HG03159 (cell line): ENCODE results near the gene ATRNL1.
A peak's percentile ranks its signal among the peaks of the same experiment; 100 is the strongest.
"Not testable (repeated sequence)": the region's sequence is repeated elsewhere in the genome, so short reads cannot be mapped to it uniquely, and the experiment has no call there.

ENCODE experiments used
- ATAC-seq: cut with Tn5 transposase; IDR thresholded peaks from one replicate; pipeline ENCODE4 v1.9.1; 2021; ENCODE audit warnings: mild to moderate bottlenecking, moderate library complexity; ENCODE audit not compliant: unreplicated experiment

ATRNL1 gene

DNA sequence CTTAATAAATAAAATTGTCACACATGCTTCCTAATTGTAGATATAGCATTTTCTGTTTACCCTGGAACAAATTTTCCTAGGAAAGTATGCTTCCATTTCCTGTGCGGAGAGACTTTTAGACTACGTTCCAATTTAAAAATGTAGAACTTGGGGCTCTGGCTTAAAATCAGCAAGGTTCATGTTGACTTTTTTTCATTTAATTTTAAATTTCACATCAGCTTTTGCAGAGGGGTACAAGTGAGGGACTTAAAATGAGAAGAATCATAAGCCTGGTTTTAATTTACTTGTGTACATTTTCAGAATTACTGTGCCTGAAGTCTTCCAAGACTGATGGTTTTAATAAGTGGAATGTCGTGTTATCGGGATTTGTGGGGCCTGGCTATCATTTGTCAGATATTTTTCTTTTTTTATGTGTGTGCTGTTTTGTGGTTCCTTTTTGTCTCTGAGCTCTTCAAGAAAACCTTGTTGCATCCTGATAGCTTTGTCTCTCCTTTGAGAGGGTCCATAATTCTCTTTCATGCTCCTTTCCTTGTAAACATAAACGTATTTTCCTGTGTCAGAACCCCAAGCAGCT, 8.8 kb upstream of the ATRNL1 start:
- no peak for ATAC-seq

DNA sequence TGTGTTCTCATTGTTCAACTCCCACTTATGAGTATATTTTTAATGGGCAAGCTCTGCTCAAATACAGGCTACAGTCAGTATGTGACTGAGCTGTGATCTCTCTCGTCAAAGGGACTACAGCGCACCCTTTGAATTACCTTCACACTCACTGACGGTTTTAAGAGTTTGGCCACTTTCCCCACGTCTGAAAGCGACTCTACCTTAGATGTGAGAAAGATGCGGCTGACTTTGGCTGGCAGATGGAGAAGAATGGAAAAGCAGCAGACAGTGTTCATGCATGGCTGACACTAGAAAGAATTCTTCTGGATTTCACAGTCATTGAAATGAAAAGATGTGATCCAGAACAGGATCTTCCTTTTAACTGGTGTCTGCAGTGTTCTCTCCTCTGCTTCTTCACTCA, 2.0 kb upstream of the ATRNL1 start:
- no peak for ATAC-seq

DNA sequence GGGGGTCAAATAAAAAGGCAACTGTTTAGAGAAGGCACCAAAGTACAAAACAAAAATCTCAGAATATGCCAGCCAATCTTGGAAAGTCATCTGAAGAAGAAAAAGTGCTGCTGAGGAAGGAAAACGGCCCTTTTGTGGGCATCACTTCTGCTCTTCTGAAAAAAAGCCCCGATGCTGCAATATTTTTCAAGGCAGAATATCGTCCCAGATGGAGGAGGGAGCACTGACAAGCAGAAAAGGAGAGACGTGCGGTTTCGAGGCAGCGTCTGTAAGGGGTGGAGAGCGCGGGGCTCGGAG, 959 bp upstream of the ATRNL1 start:
- peak; percentile 8 for ATAC-seq

DNA sequence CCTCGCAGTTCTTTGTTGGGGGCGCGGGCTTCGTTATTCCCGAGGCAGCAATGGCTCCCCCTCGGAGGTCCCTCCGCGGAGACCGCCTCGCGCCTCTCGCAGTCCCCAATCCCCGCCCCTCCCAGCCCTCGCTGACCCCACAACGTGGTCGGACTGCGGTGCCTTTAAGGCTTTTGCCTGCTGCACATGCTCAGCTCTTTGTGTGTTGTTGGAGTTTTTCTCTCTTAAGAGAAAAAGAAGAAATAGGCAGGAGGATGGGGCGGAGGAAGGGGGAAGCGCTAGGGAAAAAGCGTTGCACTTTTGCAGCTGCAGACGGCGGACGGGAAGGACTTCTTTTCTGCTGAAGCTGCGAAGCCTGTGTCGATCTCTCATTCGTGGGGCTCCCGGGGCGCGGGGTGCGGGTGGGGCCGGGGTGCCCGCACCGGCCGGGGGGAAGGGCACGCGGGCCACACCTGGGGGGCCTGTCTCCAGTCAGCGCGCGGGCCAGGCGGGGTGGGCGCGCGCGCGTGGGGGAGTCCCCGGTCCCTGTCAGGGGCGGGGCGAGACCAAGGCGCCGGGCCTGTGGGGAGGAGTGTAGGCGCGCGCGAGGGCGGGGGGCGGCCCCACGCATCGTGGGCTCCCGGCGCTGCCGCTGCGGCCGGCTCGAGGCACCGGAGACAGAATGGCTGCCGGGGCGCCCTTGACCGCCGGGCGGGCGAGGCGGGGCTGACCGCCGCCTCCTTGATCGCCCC, 445 bp upstream of the ATRNL1 start:
- peak; percentile 74 for ATAC-seq

DNA sequence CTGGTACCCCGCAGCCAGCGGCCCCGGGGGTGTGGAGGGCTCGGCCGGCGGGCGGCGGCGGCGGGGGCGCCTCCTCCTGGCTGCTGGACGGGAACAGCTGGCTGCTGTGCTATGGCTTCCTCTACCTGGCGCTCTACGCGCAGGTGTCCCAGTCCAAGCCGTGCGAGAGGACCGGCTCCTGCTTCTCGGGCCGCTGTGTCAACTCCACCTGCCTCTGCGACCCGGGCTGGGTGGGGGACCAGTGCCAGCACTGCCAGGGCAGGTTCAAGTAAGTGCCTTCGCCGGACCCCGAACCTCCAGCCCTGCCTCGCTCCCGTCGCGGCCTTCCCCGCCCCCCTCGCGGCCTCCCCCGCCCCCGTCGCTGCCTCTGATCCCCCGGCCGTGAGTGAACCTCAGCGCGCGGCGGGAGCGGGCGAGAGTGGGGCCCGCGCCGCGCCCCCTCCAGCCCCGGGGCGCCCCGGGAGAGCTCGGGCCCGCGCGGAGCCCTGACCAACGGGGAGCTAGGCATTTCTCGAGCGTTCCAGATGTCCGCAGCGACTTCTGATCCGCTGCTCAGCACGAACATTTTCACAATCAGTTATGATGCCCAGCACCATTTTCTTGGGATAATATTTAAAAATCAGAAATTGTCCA, 727 bp downstream of the ATRNL1 start:
- peak; percentile 50 for ATAC-seq

DNA sequence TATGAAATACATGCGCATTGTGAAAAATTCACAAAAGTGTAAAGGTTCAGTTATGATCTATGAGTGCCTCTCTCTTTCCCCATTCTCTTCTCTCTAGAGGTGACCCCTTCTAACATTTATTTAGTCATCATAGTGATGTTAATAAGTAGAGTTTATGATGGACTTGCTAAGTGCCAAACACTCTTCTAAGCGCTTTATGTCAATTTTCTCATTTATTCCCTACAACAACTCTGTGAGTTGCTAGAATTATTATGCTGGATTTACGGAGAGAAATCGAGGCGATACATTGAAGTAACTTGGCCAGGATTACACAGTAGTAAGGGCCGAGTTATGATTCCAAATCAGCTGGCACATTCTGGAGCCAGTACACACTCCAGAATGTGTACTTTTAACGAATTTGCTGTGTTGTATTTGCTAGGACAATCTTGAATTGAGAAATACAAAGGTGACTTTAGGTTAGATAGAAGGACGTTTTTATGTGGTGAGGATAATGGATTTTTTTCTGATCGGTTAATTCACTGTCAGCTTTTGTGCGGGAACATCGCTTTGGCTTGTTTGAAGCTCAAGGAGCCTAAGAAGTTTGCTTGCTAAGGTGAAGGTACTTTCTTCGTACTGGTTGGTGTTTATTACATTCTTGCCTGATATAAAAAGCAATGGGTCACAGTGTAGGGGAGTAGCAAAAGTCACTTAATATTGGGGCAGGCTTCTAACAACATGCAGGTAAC, 1.4 kb downstream of the ATRNL1 start:
- ATAC-seq = no peak

DNA sequence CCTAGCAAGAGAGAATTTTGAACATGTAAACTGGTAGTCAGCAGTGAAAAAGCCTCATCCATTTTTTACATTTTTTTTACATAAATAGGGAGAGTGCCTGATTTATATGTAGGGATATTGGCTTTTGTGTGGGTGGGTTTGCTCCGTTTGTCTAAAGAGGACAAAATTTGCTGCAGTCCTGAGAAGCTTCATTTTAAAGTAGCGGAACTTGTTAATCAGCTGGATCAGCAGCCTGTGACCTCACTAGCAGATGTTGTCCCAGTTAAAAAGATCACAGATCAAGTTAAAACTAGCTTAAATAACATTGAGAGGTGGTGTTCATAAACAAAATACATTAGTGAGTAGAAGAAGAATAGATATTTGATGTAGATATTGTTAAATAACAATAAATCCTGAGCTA, 2.6 kb downstream of the ATRNL1 start:
- no peak for ATAC-seq

DNA sequence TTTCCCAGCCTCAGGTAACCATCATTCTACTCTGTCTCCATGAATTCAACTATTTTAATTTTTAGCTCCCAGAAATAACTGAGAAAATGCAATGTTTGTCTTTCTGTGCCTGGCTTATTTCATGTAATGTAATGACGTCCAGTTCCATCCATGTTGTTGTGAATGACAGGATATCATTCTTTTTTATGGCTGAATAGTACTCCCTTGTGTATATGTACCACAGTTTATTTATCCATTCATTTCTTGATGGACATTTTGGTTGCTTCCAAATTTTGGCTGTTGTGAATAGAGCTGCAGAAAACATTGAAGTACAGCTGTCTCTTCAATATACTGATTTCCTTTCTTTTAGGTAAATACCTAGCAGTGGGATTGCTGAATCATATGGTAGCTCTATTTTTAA, 10.5 kb downstream of the ATRNL1 start:
- no peak for ATAC-seq

DNA sequence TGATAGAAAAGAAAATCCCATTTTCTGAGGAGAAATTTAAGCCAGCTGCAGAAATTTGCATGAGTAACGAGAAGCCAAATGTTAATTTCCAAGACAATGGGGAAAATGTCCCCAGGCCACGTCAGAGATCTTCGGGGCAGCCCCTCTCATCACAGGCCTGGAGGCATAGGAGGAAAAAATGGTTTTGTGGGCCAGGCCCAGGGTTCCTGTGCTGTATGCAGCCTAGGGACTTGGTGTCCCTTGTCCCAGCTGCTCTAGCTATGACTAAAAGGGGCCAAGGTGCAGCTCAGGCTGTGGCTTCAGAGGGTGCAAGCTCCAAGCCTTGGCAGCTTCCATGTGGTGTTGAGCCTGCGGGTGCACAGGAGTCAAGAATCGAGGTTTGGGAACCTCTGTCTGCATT, 12.2 kb downstream of the ATRNL1 start:
- not testable (repeated sequence) for ATAC-seq

DNA sequence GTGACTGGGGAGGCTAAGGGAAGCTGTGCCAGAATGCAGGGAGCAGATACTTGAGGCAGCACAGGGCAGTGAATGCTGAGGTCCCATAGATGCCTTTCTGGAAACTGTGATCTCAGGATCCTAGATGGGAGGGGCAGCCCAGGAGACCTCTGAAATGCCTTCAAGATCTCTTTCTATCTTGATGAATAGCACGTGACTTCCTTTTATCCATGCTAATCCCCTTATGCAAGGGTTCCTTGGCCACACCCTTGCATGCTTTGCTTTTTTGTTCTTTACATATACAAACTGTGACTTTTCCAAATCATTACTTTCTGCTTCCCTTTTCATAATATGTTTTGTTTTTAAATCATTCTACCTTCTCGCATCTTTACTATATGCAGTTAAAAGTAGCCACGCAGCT, 14.7 kb downstream of the ATRNL1 start:
- ATAC-seq = no peak

DNA sequence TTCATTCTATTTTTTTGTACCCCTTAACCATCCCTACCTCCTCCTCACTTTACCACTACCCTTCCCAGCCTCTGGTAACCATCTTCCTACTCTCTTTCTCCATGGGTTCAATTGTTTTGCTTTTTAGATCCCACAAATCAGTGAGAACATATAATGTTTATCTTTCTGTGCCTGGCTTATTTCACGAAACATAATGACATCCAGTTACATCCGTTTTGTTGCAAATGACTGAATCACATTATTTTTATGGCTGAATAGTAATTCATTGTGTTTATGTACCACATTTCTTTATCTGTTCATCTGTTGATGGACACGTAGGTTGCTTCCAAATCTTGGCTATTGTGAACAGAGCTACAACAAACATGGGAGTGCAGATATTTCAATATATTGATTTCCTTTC, 24.1 kb downstream of the ATRNL1 start:
- ATAC-seq = no peak

DNA sequence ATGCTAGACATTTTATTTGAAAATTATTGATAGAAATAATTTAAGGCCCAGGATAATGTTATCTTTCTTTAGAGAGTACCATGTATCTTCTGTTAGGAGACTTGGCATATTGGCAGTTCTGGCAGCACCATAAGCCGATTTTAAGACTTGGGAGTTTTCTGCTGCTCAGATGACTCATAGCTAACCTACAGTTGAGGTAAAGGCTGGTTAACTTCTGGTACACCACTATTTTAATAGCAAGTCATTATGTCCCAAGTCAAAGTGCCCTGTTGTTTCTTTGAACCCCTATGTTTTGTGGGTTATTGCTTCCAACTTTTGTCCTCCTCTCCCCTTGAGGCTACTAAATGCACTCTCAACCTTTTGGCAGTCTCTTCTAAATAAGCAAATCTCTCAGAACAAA, 25.2 kb downstream of the ATRNL1 start:
- peak; percentile 66 for ATAC-seq

DNA sequence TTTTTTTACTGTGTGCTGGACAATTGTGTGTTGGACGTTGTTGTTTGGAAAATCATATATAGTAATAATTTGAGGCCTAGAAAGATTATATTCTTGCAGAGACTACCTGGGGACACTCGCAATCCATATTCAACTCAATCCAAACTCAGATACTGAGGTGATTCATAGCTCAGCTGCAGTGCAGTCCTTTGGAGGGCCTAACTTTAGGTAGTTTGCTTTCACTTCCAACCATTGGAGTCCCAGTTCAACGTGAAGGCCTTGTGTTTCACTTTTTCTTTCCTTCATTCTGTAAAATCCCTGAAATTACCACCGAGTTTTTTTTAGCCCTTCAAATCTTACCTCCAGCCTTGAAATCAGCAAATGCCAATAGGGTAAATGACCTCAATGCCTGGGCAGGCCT, 32.3 kb downstream of the ATRNL1 start:
- no peak for ATAC-seq

DNA sequence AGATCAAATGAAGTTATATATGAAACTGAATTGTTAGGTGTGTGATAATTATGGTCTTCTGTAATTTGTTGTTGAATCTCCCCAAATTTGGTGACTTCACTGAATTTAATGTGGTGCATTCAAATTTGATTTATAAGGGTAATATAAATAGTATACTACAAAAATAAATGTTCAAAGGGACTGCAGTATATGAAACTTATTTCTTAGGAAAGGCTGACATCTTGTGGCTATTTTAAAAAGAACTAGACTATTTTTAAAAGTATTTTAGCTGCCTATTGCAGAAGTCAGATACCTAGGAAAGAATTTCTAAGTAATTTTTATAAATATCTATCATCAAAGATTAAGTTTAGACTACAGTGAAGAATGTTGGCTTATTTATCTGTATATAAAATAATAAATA, 36.6 kb downstream of the ATRNL1 start:
- ATAC-seq = no peak

DNA sequence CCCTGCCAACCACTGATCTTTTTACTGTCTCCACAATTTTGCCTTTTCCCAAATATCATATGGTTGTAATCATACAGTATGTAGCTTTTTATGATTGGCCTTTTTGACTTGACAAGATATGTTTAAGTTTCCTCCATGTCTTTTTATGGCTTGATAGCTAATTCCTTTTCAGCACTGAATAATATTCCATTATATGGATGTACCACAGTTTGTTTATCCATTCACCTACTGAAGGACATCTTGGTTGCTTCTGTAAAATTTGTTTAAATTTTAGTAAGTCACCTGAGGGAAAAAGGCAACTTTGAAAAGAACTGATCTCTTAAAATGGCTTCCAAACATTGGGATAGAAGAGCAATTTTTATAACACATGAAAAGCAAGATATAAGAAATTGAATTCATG, 43.5 kb downstream of the ATRNL1 start:
- ATAC-seq = no peak

DNA sequence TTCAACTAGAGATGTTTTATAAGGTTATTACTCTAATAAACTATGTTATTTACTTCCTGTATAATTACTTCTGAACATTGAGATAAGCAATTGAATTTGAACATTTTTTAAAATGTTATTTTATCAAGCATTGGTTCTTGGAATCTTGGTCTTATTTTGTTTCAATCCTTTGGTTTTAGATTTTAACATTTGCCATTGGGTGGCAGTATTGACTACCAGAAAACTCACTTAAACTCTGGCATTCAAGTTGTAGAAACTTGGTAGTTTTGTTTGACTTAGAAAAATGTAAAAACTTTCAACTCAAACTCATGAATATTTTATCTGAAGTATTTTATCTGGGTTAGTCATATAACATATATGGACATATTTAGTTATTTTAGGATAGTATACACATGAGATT, 48.1 kb downstream of the ATRNL1 start:
- ATAC-seq = no peak

DNA sequence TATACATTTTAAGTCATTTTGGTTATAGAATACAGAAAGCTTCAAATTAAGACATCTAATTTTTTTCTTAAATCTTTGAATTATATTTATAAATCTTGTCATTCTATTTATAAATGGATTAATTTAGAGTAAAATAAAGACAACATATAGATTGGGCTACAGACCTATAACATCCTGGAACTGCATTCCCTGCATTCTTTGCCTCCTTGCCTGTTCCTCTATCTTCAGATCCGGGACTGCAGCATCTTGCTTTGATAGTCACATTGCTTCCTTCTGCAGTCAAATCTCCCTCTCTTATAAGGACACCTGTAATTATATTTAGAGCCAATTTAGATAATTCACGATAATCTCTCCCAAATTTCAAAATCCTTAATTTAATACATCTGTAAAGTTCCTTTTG, 64.2 kb downstream of the ATRNL1 start:
- ATAC-seq = no peak

DNA sequence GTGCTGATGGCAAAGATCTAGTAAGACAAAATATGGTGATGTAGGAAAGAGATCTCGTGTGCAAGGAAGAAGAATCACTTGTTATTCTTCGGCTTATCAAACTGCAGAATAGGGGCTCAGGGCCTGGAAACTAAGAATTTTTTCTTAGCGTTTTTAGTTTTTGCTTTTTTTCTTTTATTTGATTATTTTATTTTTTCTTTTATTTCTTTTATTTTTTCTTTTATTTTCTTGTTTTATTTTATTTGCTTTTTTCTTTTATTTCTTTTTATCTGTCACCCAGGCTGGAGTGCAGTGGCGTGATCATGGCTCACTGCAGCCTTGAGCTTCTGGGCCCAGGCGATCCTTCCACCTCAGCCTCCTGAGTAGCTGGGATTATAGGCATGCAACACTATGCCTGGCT, 70.0 kb downstream of the ATRNL1 start:
- no peak for ATAC-seq

DNA sequence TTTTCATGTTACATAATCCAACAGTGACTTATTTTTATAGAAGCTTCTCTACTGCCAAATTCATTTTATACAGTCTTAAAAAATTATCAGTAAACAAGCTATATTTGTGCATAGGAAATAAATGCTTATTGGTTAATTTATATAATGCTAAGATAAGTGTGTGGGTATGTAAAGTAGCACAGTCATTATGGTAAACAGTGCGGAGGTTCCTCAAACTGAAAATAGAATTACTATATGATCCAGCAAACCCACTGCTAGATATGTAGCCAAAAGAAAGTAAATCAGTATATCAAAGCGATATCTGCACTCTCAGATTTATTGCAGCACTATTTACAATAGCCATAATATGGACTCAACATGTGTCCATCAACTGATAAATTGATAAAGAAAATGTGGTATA, 71.1 kb downstream of the ATRNL1 start:
- peak; percentile 55 for ATAC-seq

DNA sequence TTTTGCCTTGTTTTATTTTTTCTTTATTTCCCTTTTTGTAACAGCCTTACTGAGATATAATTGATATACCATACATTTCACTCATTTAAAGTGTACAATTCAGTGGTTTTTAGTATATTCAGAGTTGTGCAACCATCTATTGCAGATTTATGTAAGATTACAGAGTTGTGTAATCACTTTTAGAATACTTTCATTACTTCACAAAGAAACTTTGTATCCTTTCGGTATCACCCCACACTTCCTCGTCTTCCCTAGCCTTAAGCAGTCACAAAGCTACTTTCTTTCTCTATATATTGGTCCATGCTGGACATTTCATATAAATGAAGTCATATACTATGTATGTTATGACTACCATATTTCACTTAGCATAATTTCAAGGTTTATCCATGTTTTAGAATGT, 74.6 kb downstream of the ATRNL1 start:
- no peak for ATAC-seq

DNA sequence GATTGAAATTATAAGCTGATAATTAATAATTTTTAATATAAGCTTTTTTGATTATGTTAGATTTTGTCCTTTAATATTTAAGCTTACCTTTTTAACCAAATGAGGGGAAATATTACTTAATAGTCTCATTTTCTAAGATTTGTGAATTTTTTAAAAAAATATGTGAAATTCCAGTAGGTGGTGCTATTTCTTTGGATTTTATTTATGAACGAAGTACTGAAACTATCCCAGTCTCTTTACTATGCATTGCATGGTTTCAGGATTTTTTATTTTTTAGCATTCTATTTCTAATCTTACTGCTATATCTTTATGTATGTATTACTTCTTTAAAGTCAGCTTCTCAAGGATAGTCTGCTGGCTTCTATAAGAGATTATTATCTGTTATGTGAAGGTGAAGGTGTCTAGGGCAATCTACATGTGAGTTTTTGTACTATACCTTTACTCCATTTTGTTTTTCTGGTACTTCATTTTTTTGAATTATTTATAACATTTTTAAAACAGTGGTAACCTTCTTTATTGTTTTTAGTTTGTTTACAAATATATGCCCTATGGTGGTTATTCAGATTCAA, 78.3 kb downstream of the ATRNL1 start:
- ATAC-seq = no peak
